Measurements from ENCODE around the gene BICDL2. TPM values are rescaled to one million over a fixed set of nuclear protein-coding genes. Genes with fewer than 3 reads are reported as not detected.

The BICDL2 gene
- polyA plus RNA-seq, 1 of the 3 experiments (the other 2 are of a cell fraction): not detected

DNA sequence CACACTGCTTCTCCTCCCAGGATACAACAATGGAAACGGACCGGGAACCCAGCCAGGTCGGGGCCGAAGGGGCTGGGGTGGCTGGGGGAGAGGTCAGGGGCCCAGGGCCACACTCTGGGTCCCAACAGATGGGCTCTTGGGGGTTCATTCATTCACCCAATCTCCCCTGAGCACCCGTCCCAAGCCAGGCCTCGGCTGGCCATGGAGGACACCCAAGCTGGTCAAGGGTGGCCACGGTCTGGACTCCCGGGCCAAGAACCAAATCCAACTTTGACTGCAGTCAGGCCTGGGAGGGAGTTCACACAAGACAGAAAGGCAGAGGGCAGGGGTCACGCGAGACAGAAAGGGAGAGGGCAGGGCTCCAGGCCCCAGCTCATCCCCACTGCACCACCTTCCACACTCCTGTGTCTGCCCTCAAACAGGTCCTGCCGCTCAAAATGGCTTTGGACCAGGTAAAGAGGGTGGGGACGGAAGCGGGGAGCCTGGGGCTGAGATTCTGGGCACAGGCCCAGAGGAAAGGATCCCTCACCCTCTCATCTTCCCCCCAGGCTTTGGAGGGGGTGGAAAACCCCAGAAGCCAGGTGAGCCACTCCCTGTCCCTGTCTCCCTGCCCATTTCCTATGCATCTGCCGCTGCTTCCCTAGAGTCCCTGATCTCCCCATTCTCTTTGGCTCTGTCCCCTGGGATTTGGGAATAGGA, 44.2 kb downstream of the BICDL2 start:
- H3K79me2 ChIP-seq (ENCODE audit: insufficient read depth): no peaks in the 10 kb centered on the region
- H4K20me1 ChIP-seq (ENCODE audit: insufficient read depth): no peaks in the 10 kb centered on the region
- H3K27me3 ChIP-seq (ENCODE audit: insufficient read depth): no peaks in the 10 kb centered on the region
- H3K36me3 ChIP-seq (replicated peaks in 1 of 2; ENCODE audit: control insufficient read depth in 1 of 2, insufficient read depth in 2 of 2, low read length in 1 of 2): no peaks in the 10 kb centered on the region
- no peak overlapping the region for H2AFZ ChIP-seq (ENCODE audit: low read depth)
- 84% methylated on average over 13 of the region's 14 CpGs for WGBS (ENCODE audit: low lambda C conversion rate)
- POLR2A ChIA-PET: no interaction called here
- H3K9ac ChIP-seq: no peak overlapping the region
- H3K9me3 ChIP-seq: no peaks in the 10 kb centered on the region
- H3F3A ChIP-seq (replicated peaks; ENCODE audit: insufficient read depth): no peaks in the 10 kb centered on the region
- no peak for DNase-seq
- no peaks in the 10 kb centered on the region for H3K4me1 ChIP-seq (ENCODE audit: control insufficient read depth in 1 of 2, insufficient read depth in 2 of 2, low read depth in 1 of 2, low read length in 1 of 2)
- no peak overlapping the region for H3K4me2 ChIP-seq
- H3K9me2 ChIP-seq: no peaks in the 10 kb centered on the region
- no peak overlapping the region for H3K4me3 ChIP-seq (ENCODE audit: low read depth in 2 of 2, low read length in 1 of 2)
- no peak for TF ChIP-seq EP300 (IDR thresholded peaks at IDR 0.05; ENCODE audit: borderline replicate concordance in 1 of 2, low read depth in 1 of 2, low read length in 1 of 2)
- TF ChIP-seq, protein P1, sequence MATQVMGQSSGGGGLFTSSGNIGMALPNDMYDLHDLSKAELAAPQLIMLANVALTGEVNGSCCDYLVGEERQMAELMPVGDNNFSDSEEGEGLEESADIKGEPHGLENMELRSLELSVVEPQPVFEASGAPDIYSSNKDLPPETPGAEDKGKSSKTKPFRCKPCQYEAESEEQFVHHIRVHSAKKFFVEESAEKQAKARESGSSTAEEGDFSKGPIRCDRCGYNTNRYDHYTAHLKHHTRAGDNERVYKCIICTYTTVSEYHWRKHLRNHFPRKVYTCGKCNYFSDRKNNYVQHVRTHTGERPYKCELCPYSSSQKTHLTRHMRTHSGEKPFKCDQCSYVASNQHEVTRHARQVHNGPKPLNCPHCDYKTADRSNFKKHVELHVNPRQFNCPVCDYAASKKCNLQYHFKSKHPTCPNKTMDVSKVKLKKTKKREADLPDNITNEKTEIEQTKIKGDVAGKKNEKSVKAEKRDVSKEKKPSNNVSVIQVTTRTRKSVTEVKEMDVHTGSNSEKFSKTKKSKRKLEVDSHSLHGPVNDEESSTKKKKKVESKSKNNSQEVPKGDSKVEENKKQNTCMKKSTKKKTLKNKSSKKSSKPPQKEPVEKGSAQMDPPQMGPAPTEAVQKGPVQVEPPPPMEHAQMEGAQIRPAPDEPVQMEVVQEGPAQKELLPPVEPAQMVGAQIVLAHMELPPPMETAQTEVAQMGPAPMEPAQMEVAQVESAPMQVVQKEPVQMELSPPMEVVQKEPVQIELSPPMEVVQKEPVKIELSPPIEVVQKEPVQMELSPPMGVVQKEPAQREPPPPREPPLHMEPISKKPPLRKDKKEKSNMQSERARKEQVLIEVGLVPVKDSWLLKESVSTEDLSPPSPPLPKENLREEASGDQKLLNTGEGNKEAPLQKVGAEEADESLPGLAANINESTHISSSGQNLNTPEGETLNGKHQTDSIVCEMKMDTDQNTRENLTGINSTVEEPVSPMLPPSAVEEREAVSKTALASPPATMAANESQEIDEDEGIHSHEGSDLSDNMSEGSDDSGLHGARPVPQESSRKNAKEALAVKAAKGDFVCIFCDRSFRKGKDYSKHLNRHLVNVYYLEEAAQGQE (IDR thresholded peaks at IDR 0.05; ENCODE audit: low read depth, low read length): no peak
- no peak for TF ChIP-seq NFIC (IDR thresholded peaks at IDR 0.05; ENCODE audit: borderline replicate concordance)
- TF ChIP-seq CHD2 (IDR thresholded peaks at IDR 0.05; ENCODE audit: low read length, partially characterized antibody): no peak
- TF ChIP-seq MEF2A (IDR thresholded peaks at IDR 0.05; ENCODE audit: borderline replicate concordance, low read depth): no peak
- no peak for TF ChIP-seq SIN3A (IDR thresholded peaks at IDR 0.05; ENCODE audit: borderline replicate concordance, low read depth, low read length)
- TF ChIP-seq MXI1 (IDR thresholded peaks at IDR 0.05; ENCODE audit: low read depth, low read length): no peak
- TF ChIP-seq TCF12 (IDR thresholded peaks at IDR 0.05): no peak
- TF ChIP-seq, protein P2, sequence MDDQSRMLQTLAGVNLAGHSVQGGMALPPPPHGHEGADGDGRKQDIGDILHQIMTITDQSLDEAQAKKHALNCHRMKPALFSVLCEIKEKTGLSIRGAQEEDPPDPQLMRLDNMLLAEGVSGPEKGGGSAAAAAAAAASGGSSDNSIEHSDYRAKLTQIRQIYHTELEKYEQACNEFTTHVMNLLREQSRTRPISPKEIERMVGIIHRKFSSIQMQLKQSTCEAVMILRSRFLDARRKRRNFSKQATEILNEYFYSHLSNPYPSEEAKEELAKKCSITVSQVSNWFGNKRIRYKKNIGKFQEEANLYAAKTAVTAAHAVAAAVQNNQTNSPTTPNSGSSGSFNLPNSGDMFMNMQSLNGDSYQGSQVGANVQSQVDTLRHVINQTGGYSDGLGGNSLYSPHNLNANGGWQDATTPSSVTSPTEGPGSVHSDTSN (IDR thresholded peaks at IDR 0.05): no peak
- TF ChIP-seq JUND (IDR thresholded peaks at IDR 0.05): no peak
- TF ChIP-seq SMC3 (IDR thresholded peaks at IDR 0.05; ENCODE audit: low read depth, low read length): no peak
- no peak for TF ChIP-seq TEAD4 (IDR thresholded peaks at IDR 0.05; ENCODE audit: borderline replicate concordance, insufficient read depth)
- TF ChIP-seq ELF1 (IDR thresholded peaks at IDR 0.05): no peak
- no peak for TF ChIP-seq EZH2phosphoT487 (IDR thresholded peaks at IDR 0.05; ENCODE audit: borderline replicate concordance, low read depth)
- no peak for TF ChIP-seq RXRA (IDR thresholded peaks at IDR 0.05; ENCODE audit: borderline replicate concordance, low read depth)
- TF ChIP-seq, protein P3, sequence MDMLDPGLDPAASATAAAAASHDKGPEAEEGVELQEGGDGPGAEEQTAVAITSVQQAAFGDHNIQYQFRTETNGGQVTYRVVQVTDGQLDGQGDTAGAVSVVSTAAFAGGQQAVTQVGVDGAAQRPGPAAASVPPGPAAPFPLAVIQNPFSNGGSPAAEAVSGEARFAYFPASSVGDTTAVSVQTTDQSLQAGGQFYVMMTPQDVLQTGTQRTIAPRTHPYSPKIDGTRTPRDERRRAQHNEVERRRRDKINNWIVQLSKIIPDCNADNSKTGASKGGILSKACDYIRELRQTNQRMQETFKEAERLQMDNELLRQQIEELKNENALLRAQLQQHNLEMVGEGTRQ (IDR thresholded peaks at IDR 0.05; ENCODE audit: borderline replicate concordance, low read depth, low read length): no peak
- TF ChIP-seq RAD21 (IDR thresholded peaks at IDR 0.05; ENCODE audit: low read length): no peak
- no peak overlapping the region for H3K27ac ChIP-seq (ENCODE audit: low read depth in 2 of 2, low read length in 1 of 2)
- CTCF ChIA-PET: interaction anchor here (1.0 to 1.3 kb wide), 4 partner anchors 8 to 30 kb away, joined by 3 to 7 read pairs (median 4); partner anchors contain the start of gene PAQR4

Measured in SK-N-SH (cell line).